Mucosa of stomach (tissue), 1 donor: Measurements from ENCODE around the gene GUCA1A.
"Not testable (repeated sequence)": the region's sequence is repeated elsewhere in the genome, so short reads cannot be mapped to it uniquely, and the experiment has no call there.

Experiments used
- H3K27me3 ChIP-seq: one replicate; pipeline ENCODE4 v1.7.0; 2013; ENCODE audit warnings: mild to moderate bottlenecking, low read length; ENCODE audit not compliant: control insufficient read depth, insufficient read depth
- H3K36me3 ChIP-seq: one replicate; pipeline ENCODE4 v1.7.0; 2013; ENCODE audit warnings: low read length; ENCODE audit not compliant: control insufficient read depth, insufficient read depth
- H3K4me1 ChIP-seq: one replicate; pipeline ENCODE4 v1.7.0; 2013; ENCODE audit warnings: mild to moderate bottlenecking, low read length; ENCODE audit not compliant: control insufficient read depth, insufficient read depth
- H3K4me3 ChIP-seq: one replicate; pipeline ENCODE4 v1.7.0; 2013; ENCODE audit warnings: low read length
- H3K9ac ChIP-seq: one replicate; pipeline ENCODE4 v1.7.0; 2013; ENCODE audit warnings: mild to moderate bottlenecking, low read length, moderate library complexity
- H3K9me3 ChIP-seq: one replicate; pipeline ENCODE4 v1.7.0; 2013; ENCODE audit warnings: mild to moderate bottlenecking, low read length, moderate library complexity; ENCODE audit not compliant: control insufficient read depth
- donor health status: Pancreatic carcinoma.

Gene GUCA1A

DNA sequence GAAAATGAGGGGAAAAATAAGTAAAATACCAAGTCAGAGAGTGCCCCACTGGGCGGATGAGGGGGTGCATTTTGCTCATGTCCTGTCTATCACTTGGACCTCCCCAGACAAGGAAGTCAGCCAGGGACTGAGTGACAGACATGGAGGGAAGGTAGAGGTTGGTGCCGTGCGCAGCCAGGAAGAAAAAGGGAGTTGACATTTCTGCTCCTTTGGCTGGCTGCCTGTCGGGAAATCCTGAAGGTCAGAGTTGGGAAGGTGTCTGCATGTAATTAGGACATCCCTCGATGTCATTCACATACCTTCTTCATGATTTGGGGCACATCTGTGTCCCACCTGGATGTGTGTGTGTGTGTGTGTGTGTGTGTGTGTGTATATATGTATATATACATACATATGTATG is 8.9 kb downstream of the GUCA1A start:
- Histone ChIP-seq H3K9ac (no peak overlapping the region), H3K36me3 (no peaks in the 10 kb centered on the region), H3K4me1 (no peaks in the 10 kb centered on the region)

DNA sequence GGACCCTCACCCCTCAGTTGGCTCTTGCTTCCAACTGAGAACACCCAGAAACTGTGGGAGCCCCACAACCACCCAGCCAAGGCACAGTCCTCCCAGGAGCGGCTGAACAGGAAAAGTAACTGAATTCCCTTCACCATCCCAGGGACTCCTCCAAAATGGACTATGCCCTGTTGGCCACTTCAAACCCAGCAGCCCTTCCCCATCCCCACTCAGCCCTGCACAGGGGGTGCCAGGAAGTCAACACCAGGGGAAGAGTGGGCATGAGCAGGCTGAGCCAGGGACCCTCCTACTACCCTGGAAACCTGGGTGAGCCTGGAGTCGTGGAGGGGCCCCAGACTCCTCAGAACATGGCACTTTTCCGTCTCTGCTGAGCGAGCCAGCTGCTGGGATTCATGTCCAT is 11.3 kb downstream of the GUCA1A start:
- Histone ChIP-seq H3K9ac (no peak overlapping the region), H3K9me3 (no peaks in the 10 kb centered on the region), H3K4me1 (no peaks in the 10 kb centered on the region), H3K27me3 (no peaks in the 10 kb centered on the region), H3K4me3 (no peak overlapping the region), H3K36me3 (no peaks in the 10 kb centered on the region)

More for the DNA sequence above, 8.9 kb downstream of the GUCA1A start:
- Histone ChIP-seq H3K27me3 (peaks cover 12% of the 10 kb centered on the region), H3K4me3 (no peak overlapping the region), H3K9me3 (no peaks in the 10 kb centered on the region)

DNA sequence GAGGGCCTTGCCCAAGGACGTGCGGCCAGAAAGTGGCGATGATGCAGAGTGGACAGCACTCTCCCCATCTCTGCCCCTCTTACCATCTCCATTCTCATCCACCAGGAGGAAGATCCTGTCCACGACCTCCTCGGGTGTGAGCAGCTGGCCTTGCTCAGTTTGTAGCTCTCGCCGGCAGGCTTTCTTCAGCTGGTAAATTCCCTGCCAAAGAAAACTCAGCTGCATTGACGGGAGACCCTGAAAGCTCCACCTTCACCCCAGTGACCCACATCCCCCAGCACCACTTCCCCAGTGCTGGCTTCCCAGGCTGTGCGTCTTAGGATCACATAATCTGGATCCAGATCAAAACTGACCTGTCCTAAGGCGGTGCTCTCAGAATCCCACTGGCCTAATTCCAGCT is 12.4 kb downstream of the GUCA1A start:
- Histone ChIP-seq H3K9ac (no peak overlapping the region), H3K4me1 (no peaks in the 10 kb centered on the region), H3K9me3 (no peaks in the 10 kb centered on the region), H3K36me3 (no peaks in the 10 kb centered on the region), H3K4me3 (no peak overlapping the region), H3K27me3 (no peaks in the 10 kb centered on the region)

DNA sequence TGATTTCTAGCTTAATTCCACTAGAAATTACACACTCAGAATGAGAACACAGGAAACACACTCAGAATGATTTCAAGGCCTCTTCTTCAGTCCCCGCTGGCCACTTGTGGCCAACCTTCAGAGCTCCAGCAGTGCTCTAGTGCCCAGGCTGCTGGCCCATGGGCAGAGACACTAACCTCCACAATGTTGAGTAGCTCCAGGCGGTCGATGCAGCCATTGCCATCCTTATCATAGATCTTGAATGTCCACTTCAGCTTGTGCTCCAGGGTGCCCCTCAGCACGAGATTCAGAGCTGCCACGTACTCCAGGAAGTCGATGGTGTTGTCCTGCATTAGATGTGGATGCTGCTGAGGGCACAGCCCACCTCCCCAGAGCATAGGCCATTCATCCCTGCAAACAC is 15.2 kb downstream of the GUCA1A start:
- Histone ChIP-seq H3K27me3 (no peaks in the 10 kb centered on the region), H3K4me1 (no peaks in the 10 kb centered on the region), H3K4me3 (no peak overlapping the region), H3K9me3 (no peaks in the 10 kb centered on the region), H3K36me3 (no peaks in the 10 kb centered on the region), H3K9ac (no peak overlapping the region)

DNA sequence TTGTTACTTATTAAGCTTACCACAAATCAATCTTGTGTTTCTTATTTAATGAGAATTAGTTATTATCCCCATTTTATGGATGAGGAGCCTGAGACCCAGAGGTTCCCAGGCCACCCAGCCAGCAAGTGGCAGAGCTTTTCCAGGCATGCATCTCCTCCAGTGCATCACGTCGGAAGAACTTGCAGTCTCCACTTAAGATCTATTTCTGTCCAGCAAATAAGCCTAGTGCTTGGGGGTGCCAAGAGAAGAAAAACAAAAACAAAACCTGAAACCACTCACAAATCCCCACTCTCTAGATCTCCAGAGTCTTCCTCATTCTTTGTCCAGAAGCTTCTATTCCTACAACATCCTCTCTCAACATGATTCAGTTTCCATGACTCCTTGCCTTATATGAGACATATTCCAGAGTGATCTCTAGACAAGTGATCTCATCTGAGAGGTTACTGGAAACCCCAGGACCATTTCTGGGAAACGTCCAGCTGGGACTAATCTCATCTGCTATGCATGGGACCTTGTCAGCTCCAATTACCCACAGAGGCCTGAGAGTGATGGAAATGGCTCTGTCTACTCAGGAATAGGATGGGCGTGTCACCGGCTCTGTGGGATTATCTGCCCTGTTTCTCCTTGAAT is 17.5 kb downstream of the GUCA1A start:
- no peak overlapping the region for H3K9ac ChIP-seq
- no peaks in the 10 kb centered on the region for H3K36me3 ChIP-seq
- no peaks in the 10 kb centered on the region for H3K4me1 ChIP-seq
- no peak overlapping the region for H3K4me3 ChIP-seq
- H3K9me3 ChIP-seq = no peaks in the 10 kb centered on the region
- H3K27me3 ChIP-seq = no peaks in the 10 kb centered on the region

DNA sequence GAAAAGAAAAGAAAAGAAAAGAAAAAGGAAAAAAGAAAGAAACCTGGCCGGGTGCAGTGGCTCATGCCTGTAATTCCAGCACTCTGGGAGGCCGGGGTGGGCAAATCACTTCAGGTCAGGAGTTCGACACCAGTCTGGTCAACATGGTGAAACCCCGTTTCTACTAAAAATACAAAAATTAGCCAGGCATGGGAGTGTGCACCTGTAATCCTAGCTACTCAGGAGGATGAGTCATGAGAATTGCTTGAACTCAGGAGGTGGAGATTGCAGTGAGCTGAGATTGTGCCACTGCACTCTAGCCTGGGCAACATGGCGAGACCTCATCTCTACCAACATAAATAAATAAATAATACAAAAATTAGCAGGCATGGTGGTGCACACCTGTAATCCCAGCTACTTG is 19.2 kb downstream of the GUCA1A start:
- H3K9me3 ChIP-seq, H3K9ac ChIP-seq, H3K4me3 ChIP-seq, H3K27me3 ChIP-seq, H3K4me1 ChIP-seq, H3K36me3 ChIP-seq: not testable (repeated sequence)

DNA sequence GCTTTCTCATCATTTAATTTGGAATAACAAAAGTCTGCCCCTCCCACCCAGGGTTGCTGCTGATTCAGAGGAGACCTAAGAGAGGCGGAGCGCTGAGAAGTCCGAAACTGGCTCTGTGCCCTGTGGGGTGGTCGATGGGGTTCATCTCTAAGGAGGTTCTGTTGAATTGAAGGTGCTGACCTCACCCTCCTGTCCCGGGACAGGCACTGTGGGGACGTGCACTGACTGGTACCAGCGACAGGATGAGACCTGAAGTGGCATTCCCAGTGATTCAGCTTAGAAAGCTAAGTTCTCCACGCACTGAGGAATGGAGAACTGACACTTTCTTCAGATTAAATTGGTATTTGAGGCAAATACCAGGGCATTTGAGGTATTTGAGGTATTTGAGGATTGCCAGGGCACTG is 20.3 kb downstream of the GUCA1A start:
- peaks cover 10% of the 10 kb centered on the region for H3K4me1 ChIP-seq
- no peak overlapping the region for H3K9ac ChIP-seq
- no peaks in the 10 kb centered on the region for H3K9me3 ChIP-seq
- no peaks in the 10 kb centered on the region for H3K36me3 ChIP-seq
- H3K27me3 ChIP-seq = no peaks in the 10 kb centered on the region
- H3K4me3 ChIP-seq = no peak overlapping the region

DNA sequence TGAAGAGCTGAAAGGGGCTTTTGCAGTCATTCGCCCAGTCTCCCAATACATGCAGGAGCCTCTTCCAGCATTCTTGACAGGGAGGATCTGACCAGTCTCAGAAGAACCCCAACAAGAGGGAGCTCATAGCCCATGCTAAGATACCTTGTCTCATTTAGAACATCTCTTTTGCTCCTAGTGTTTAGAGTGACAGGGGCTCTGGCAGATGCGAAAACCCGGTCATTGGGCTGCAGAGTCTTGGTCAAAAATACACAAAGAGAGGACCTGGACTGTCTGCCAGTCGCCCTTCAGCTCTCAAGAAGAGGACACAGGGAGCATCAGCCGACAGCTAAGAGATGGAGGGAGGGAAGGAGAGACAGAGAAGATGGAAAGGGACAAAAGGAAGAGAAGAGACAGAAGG is 20.9 kb downstream of the GUCA1A start:
- no peak overlapping the region for H3K9ac ChIP-seq
- no peak overlapping the region for H3K4me3 ChIP-seq
- no peaks in the 10 kb centered on the region for H3K9me3 ChIP-seq
- H3K36me3 ChIP-seq = no peaks in the 10 kb centered on the region
- H3K27me3 ChIP-seq = no peaks in the 10 kb centered on the region
- peaks cover 10% of the 10 kb centered on the region for H3K4me1 ChIP-seq

DNA sequence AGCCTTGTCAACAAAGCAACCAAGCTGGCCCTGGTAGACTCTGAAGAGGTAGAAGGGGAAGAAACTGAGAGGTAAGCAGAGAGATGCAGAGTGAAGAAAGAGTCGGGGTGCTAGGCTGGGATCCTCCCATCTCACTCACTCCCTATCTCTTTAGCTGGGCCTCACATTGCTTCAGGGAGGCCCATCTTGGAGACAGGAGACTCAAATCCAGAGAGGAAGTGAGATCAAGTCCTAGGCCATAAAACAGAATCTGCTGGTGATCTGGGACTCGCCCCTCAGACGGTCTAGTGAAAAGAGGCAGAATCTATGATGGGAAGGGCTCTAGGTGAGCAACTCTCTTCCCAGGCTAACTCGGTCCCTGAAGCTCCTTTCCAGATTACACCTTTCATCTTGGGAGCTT is 22.3 kb downstream of the GUCA1A start:
- H3K9ac ChIP-seq = no peak overlapping the region

DNA sequence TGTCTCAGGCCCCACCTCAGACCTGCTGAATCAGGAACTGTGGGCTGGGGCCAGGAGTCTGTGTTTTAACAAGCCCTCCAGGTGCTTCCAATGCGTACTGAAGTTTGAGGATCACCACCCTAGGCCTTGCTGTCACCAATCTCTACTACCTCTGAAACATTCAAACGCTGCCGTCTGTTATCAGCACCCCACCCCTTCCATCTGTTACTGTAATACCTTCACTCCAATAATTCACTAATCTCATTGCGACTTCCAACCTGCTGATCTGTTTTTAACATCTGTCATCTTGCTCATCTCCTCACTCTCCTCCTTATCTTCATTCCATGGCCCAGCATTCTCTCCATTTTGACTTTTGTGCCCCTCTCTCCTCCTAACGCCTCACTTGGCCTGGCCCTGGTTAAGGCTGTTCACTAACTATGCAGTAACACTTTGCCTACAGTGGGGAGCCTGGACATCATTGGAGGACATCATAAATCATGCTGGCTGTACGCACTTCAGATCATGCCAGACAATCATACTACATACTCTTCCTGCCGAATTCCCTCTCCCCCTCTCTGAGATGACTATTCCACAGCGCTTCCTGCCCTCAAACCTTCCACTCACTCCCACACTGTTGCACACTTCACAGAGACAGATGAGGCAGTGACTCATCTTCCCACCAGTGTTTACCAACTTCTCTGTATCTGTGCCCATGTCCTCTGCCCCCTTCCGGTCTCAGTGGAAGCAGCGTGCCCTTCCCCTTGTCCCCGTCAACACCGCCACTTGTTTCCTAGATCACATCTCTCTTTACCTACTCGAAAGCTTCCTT is 24.6 kb downstream of the GUCA1A start:
- H3K36me3 ChIP-seq = no peaks in the 10 kb centered on the region
- H3K4me3 ChIP-seq = no peak overlapping the region
- H3K9me3 ChIP-seq = no peaks in the 10 kb centered on the region
- H3K4me1 ChIP-seq = peaks cover 17% of the 10 kb centered on the region
- no peaks in the 10 kb centered on the region for H3K27me3 ChIP-seq
- no peak overlapping the region for H3K9ac ChIP-seq

More for the DNA sequence above, 22.3 kb downstream of the GUCA1A start:
- H3K9me3 ChIP-seq = no peaks in the 10 kb centered on the region
- H3K4me1 ChIP-seq = peaks cover 14% of the 10 kb centered on the region
- H3K4me3 ChIP-seq = no peak overlapping the region
- H3K27me3 ChIP-seq = no peaks in the 10 kb centered on the region
- no peaks in the 10 kb centered on the region for H3K36me3 ChIP-seq

DNA sequence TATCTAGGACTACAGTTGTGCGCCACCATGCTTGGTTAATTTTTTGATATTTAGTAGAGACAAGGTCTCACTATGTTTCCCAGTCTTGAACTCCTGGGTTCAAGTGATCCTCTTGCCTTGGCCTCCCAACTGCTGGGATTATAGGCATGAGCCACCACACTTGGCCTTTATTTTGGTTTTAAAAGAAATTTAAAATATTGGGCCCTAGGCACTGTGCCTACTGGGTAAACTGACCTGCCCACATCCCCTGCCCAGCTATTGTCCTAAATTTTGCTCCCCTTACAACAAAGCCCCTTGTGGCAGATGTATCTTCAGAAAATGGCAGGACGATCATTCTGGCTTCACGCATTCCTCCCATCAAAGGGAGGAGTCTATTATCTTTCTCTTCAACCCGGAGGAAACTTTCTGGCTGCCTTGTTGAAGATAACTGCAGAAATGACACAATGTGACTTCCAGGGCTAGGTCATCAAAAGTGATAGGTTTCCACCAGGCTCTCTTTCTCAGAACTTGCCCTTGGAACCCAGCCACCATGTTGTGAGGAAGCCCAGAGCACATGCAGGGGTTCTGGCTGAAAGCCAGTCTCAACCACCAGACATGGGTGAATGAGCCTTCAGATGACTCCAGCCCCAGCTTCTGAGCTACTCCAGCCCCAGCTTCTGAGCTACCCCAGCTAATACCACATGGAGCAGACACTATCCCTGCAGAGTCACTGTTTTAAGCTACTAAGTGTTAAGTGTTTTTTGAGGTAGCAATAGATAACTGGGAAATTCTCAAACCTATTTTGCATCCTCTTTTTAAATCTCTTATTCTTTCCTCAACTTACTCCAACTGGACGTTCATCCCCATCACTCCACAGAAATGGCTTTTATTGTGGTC is 26.2 kb downstream of the GUCA1A start:
- Histone ChIP-seq H3K36me3 (no peaks in the 10 kb centered on the region), H3K27me3 (no peaks in the 10 kb centered on the region), H3K9ac (no peak overlapping the region), H3K4me1 (peaks cover 25% of the 10 kb centered on the region), H3K4me3 (no peak overlapping the region), H3K9me3 (no peaks in the 10 kb centered on the region)

DNA sequence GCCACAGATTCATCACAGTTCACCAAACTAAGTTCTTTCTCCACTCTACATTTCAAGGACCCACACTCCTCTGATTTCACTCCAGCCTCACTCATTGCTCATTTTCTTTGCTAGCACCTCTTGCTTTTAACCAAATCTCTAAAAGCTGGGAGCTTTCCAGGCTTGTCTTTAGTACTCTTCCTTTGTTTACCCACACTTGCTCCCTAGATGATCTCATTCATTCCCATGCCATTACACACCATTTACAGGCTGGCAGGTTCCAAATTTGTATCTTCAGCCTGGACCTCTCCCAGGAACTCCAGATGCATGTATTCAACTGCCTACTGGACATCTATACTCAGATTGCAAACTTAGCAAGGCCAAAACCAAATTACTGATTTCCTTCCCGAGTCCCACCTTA is 26.9 kb downstream of the GUCA1A start:
- H3K9ac ChIP-seq = no peak overlapping the region
- H3K36me3 ChIP-seq = no peaks in the 10 kb centered on the region
- H3K4me1 ChIP-seq = peaks cover 30% of the 10 kb centered on the region
- H3K27me3 ChIP-seq = no peaks in the 10 kb centered on the region
- no peaks in the 10 kb centered on the region for H3K9me3 ChIP-seq
- no peak overlapping the region for H3K4me3 ChIP-seq
